MG63 (cell line): ENCODE measurements around the gene CYBA. TPM values are rescaled to one million over a fixed set of nuclear protein-coding genes. Genes with fewer than 3 reads are reported as not detected.

Source experiments
- DNase-seq: peaks from one replicate; pipeline ENCODE4 v3.0.0-alpha.2; 2020
- H3K27me3 ChIP-seq: fragments of 250-450 bp; sonication (Bioruptor Pico); 2 replicates; pipeline ENCODE4 v1.5.1; 2020; ENCODE audit warnings: mild to moderate bottlenecking, moderate library complexity
- H3K36me3 ChIP-seq: fragments of 250-450 bp; sonication (Bioruptor Pico); 2 replicates; pipeline ENCODE4 v1.5.1; 2020; ENCODE audit warnings: mild to moderate bottlenecking, moderate library complexity
- H3K4me3 ChIP-seq: fragments of 250-450 bp; sonication (Bioruptor Pico); 2 replicates; pipeline ENCODE4 v1.5.1; 2020; ENCODE audit warnings: mild to moderate bottlenecking, moderate library complexity
- H3K9me3 ChIP-seq: fragments of 250-450 bp; sonication (Bioruptor Pico); 2 replicates; pipeline ENCODE4 v1.5.1; 2020; ENCODE audit warnings: mild to moderate bottlenecking, moderate library complexity
- total RNA-seq: library from RNA; depleted of rRNA; stranded (reverse); fragments of >200 nt; shearing (Covaris generic); gene quantifications from 2 replicates; pipeline ENCODE4 v1.2.3, GENCODE V29; 2014; ENCODE audit warnings: low replicate concordance

Gene CYBA
- total RNA-seq, 1 experiment from 2014 or later: 10.7 TPM

DNA sequence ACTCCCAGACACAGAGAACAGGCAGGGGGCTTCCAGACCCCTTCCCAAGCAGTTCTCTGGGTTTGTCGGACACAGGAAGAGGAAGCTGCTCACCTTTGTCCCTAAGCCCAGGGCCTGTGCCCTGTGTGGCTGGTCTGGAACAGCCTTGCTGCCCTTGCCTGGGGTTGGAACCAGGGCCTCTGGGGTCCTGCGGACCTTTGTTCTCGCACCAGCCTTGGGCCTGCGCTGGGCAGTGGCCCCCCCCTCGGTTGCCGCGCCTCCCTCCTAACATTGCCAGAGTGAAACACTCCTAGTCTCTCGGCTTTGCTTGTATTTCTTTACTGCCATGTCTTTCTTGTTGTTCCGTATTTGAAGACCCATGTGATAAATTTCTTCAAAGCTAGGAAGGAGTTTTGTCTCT lies 21.0 kb downstream of the CYBA start:
- Histone ChIP-seq H3K36me3 (no peaks in the 10 kb centered on the region), H3K9me3 (no peaks in the 10 kb centered on the region), H3K4me3 (no peak overlapping the region), H3K27me3 (no peaks in the 10 kb centered on the region)
- no peak for DNase-seq

- no peak for DNase-seq
- Histone ChIP-seq H3K9me3 (no peaks in the 10 kb centered on the region), H3K27me3 (no peaks in the 10 kb centered on the region), H3K4me3 (no peak overlapping the region), H3K36me3 (no peaks in the 10 kb centered on the region)
These were observed 22.3 kb downstream of the CYBA start for GRCh38 chr16:88628512-88628974.

GRCh38 chr16:88627531-88628411 lies 23.1 kb downstream of the CYBA start:
- DNase-seq: no peak
- Histone ChIP-seq H3K36me3 (no peaks in the 10 kb centered on the region), H3K4me3 (no peak overlapping the region), H3K27me3 (no peaks in the 10 kb centered on the region), H3K9me3 (no peaks in the 10 kb centered on the region)

GRCh38 chr16:88626646-88627045 lies 24.2 kb downstream of the CYBA start:
- no peaks in the 10 kb centered on the region for H3K27me3 ChIP-seq
- no peaks in the 10 kb centered on the region for H3K9me3 ChIP-seq
- no peak overlapping the region for H3K4me3 ChIP-seq
- DNase-seq: no peak
- H3K36me3 ChIP-seq: no peaks in the 10 kb centered on the region

DNA sequence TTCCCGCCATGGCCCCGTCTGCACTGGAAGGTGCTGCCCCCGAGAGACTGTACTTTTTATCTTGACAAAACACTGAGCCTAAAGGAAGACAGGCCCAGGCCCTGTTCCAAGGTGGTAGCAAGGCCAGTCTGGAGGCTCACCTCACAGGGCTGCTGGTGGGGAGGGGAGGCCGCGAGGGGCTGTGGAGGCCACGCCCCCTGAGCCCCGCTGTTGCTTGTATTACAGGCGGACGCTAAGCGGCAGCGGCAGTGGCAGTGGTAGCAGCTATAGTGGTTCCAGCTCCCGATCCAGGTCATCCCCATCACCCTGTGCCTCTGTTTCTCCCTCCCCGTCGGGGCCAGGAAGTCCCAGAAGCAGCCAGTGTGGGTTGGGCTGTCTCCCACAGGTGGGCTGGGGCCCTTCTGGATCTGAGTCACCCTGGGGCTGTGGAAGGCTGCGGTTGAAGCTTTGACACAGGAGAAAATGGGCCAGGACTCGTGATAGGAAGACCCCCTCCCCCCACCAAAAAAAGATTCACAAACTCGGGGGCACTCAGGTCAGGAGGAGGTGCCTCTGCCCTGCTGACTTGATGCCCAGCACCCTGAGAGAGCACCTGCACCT lies 25.8 kb downstream of the CYBA start:
- no peak overlapping the region for H3K4me3 ChIP-seq
- H3K9me3 ChIP-seq: no peaks in the 10 kb centered on the region
- H3K36me3 ChIP-seq: no peaks in the 10 kb centered on the region
- no peak for DNase-seq
- no peaks in the 10 kb centered on the region for H3K27me3 ChIP-seq

DNA sequence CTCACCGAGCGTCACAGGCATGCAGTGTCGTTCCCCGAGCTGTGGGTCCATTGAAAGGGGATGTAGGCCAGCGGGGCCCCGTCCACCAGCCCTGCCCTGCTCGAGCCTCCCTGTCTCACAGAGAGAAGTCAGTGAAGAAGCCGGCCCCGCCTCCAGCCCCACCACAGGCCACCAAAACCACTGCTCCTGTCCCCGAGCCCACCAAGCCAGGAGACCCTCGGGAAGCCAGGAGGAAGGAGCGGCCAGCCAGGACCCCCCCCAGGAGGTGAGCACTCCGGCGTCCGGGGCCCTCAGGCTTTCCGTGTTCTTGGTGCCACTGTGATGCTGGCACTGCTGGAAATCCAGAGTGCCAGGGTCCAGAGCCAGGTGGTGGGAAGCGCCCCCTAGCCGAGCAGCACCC lies 26.4 kb downstream of the CYBA start:
- Histone ChIP-seq H3K27me3 (no peaks in the 10 kb centered on the region), H3K9me3 (no peaks in the 10 kb centered on the region), H3K4me3 (no peak overlapping the region), H3K36me3 (no peaks in the 10 kb centered on the region)
- no peak for DNase-seq

DNA sequence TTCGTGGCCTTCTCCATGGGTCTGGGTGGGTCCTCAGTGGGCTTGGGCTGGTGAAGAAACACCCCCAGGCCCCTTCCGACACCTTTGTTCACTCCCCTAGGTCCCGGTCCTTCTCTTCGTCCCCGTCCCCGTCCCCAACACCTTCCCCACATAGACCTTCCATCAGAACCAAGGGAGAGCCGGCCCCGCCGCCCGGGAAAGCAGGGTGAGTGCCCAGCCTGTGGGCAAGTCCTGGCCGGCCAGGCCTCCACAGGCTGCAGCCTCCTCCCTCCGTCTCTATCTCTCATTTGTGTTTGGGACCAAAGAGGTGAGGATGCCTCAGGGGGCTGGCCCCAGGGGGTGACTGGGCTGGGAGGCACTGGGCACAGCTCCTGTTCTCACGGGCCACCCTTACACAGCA lies 27.0 kb downstream of the CYBA start:
- Histone ChIP-seq H3K27me3 (no peaks in the 10 kb centered on the region), H3K4me3 (no peak overlapping the region), H3K36me3 (no peaks in the 10 kb centered on the region), H3K9me3 (no peaks in the 10 kb centered on the region)
- DNase-seq: no peak

GRCh38 chr16:88622866-88623265 lies 28.0 kb downstream of the CYBA start:
- H3K36me3 ChIP-seq: no peaks in the 10 kb centered on the region
- no peak overlapping the region for H3K4me3 ChIP-seq
- no peaks in the 10 kb centered on the region for H3K9me3 ChIP-seq
- no peak for DNase-seq
- no peaks in the 10 kb centered on the region for H3K27me3 ChIP-seq

DNA sequence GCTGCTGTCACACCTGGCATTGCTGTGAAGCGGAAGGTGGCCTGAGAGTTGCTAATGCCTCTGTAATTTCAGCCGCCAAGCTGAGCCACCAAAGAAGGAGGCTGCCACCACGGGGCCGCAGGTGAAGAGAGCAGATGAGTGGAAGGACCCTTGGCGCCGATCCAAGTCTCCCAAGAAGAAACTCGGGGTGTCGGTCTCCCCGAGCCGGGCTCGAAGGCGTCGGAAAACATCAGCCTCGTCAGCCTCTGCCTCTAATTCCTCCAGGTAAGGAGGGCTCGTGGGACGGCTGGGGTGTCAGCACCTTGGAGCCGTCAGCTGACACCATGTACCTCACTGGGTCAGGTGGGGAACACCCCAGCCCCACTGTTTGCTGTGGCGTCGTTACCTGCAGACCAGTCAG lies 28.7 kb downstream of the CYBA start:
- H3K4me3 ChIP-seq: no peak overlapping the region

DNA sequence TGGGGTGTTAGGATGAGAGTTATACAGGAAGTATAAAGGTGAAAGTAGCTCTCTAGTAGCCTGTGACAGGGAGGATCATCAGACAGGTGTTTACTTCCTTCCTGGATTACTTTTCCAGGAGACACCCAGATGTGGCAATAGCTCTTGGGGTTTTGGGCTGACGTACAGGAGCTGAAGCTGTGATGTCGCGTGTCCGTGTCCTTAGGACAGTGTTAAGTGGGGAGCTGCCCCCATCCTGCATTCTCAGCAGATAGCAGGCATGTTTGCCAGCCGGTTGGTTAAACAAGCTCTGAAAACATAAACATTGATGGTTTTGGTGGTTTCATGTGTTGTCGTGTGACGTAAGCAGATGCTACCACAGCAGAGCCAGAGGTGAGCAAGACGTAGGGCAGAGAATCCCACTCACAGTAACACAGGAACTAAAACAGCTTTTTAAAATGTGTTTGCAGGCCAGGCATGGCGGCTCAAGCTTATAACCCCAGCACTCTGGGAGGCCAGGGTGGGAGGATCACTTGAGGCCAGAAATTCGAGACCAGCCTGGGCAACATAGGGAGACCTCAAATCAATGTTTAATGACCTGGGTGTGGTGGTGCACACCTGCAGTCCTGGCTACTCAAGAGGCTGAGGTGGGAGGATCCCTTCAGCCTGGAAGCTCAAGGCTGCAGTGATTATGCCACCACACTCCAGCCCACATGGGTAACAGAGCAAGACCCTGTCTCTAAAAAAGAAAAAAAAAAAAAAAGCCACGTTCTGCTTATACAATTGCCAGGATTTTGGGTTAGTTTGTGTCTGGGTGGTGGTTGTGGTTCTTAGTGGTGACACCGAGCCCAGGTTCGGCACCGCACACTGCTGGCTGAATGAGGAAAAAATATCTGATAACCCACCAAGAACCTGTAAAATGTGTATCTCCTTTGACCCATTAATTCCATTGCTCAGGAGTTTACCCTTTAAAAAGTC lies 30.7 kb downstream of the CYBA start:
- H3K36me3 ChIP-seq: no peaks in the 10 kb centered on the region
- H3K4me3 ChIP-seq: no peak overlapping the region
- no peaks in the 10 kb centered on the region for H3K9me3 ChIP-seq
- DNase-seq: no peak
- no peaks in the 10 kb centered on the region for H3K27me3 ChIP-seq

More for the DNA sequence above, 28.7 kb downstream of the CYBA start:
- DNase-seq: no peak
- no peaks in the 10 kb centered on the region for H3K36me3 ChIP-seq
- no peaks in the 10 kb centered on the region for H3K9me3 ChIP-seq
- H3K27me3 ChIP-seq: no peaks in the 10 kb centered on the region

- Histone ChIP-seq H3K27me3 (no peaks in the 10 kb centered on the region), H3K4me3 (no peak overlapping the region), H3K9me3 (no peaks in the 10 kb centered on the region), H3K36me3 (no peaks in the 10 kb centered on the region)
- no peak for DNase-seq
These were observed 31.7 kb downstream of the CYBA start for GRCh38 chr16:88618956-88619667.

DNA sequence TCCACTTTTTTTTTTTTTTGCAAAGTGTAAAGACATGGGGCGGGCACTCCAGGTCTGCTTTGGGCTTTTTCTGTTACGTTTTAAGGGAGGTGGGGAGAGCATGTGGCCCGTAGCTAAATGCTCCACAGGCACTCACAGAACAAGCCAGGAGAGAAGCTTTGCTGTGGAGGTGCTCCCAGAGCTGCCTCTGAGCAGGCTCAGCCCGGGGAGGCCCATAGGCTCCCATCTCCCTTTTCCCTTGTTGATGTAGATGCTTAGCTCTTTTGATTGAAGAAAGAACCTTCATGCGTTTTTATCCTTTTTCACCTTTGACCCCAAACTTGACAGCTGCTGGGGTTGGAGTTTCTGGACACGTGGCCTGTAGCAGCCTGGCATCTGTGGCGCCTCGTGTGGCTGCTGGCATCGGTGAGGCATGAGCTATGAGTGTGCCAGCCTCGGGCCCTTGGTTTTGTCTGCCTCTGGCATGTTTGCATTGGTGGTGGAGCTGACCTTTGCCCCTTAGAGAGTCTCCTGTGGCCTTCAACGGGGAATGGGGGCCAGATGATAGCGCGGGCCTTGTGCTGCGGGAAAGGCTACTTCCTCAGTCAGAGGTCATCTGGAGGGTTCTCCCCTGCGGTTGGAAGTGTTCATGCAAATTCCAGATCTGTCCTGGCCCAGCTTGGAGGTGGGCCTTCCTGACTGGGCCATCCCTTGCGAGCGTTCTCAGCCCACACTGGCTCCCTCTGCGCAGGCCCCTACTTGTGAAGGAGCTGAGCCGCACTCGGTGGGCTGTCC lies 32.5 kb downstream of the CYBA start:
- Histone ChIP-seq H3K4me3 (no peak overlapping the region), H3K36me3 (no peaks in the 10 kb centered on the region), H3K9me3 (no peaks in the 10 kb centered on the region), H3K27me3 (no peaks in the 10 kb centered on the region)
- no peak for DNase-seq

DNA sequence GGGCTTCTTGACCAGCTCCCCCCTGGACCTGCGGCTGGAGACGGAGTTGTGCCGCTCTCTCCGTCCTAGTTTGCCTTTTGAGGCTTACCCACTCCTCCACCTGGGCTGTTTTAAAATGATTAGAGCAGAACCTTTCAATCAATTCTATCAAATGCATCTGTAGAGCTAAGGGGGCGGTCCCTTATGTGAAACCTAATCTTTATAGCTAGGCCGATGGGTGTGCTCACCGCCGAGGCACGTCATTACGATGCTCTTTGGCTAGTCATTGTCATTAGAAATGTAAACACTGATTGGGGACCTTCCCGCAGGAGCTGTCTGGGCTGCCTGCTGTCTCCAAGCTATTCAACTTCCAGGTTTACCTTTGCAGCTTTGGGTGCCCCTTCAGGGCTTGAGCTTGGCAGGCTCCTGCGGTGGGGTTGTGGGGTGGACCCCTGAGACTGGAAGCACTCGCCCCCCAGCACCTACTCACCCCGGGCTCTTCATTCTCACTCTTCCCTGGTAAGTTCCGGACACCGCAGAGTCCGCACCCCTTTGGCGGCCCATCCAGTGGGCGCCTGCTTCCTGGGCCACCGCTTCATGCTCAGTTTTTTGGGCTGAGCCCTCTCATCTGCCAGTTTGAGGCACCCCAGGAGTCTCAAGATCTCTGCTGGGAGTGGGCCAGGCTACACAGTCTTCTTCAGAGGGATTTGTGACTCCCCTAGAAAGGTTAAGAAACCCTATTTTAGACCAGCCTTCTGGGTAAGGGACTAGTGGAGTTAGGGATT lies 33.4 kb downstream of the CYBA start:
- no peak for DNase-seq
- Histone ChIP-seq H3K27me3 (no peaks in the 10 kb centered on the region), H3K9me3 (no peaks in the 10 kb centered on the region), H3K36me3 (peaks cover 2% of the 10 kb centered on the region; the same call in 1 of the 2 replicates), H3K4me3 (no peak overlapping the region)

DNA sequence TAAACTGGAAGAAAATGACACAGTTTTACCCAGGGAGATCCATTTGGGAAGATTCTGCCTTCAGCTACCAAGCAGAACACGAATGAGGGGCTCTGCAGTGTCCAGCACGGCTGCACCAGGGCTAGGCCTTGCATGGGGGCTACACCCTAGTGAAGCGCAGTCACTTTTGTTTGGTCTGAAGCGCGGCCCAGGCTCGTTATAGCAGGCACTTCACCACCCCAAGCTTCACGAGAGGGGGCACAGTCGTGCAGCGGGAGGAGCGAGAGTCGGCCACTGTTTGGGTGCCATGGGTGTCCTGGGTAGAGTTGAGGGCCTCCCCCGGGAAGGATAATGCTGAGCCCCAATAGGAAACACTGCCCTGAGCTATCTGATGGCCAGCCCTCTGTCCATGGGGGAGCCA lies 34.1 kb downstream of the CYBA start:
- Histone ChIP-seq H3K9me3 (no peaks in the 10 kb centered on the region), H3K4me3 (no peak overlapping the region), H3K36me3 (peaks cover 2% of the 10 kb centered on the region; the same call in 1 of the 2 replicates), H3K27me3 (no peaks in the 10 kb centered on the region)
- DNase-seq: no peak

- no peak for DNase-seq
- Histone ChIP-seq H3K36me3 (peaks cover 2% of the 10 kb centered on the region; the same call in 1 of the 2 replicates), H3K27me3 (no peaks in the 10 kb centered on the region), H3K9me3 (no peaks in the 10 kb centered on the region), H3K4me3 (no peak overlapping the region)
These were observed 34.5 kb downstream of the CYBA start for GRCh38 chr16:88616320-88616719.
